GM13977 (cell line): Measurements from ENCODE around the gene FREM2.

Experiments used
- DNase-seq: peaks from one replicate; pipeline ENCODE4 v3.0.0; 2012; ENCODE audit warnings: low spot score
- in situ Hi-C: fragments of 300-500 bp; cut with MboI; formaldehyde crosslinking; loops from one replicate; pipeline ENCODE4 v1.12.0; 2022; ENCODE audit warnings: low sequenced_read_pairs, low pct_unique_long_range_greater_than_20kb, mixed read lengths, inconsistent platforms; ENCODE audit not compliant: unreplicated experiment
- TF ChIP-seq, protein P1 (sequence below): IDR thresholded peaks from 2 replicates; pipeline ENCODE4 v1.5.1; 2012; ENCODE audit warnings: mild to moderate bottlenecking, control low read depth; ENCODE audit not compliant: insufficient read depth; ENCODE audit errors: extremely low read depth, missing control alignments

The FREM2 gene

GRCh38 chr13:38899571-38899970 is 212.7 kb downstream of the FREM2 start:
- no peak for DNase-seq
- TF ChIP-seq, protein P1, sequence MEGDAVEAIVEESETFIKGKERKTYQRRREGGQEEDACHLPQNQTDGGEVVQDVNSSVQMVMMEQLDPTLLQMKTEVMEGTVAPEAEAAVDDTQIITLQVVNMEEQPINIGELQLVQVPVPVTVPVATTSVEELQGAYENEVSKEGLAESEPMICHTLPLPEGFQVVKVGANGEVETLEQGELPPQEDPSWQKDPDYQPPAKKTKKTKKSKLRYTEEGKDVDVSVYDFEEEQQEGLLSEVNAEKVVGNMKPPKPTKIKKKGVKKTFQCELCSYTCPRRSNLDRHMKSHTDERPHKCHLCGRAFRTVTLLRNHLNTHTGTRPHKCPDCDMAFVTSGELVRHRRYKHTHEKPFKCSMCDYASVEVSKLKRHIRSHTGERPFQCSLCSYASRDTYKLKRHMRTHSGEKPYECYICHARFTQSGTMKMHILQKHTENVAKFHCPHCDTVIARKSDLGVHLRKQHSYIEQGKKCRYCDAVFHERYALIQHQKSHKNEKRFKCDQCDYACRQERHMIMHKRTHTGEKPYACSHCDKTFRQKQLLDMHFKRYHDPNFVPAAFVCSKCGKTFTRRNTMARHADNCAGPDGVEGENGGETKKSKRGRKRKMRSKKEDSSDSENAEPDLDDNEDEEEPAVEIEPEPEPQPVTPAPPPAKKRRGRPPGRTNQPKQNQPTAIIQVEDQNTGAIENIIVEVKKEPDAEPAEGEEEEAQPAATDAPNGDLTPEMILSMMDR: no peak
- in situ Hi-C loops: no loop called here

- DNase-seq: no peak
- TF ChIP-seq, protein P1: no peak
- in situ Hi-C loops: no loop called here
Measured at GRCh38 chr13:38900188-38900587, 213.3 kb downstream of the FREM2 start.

DNA sequence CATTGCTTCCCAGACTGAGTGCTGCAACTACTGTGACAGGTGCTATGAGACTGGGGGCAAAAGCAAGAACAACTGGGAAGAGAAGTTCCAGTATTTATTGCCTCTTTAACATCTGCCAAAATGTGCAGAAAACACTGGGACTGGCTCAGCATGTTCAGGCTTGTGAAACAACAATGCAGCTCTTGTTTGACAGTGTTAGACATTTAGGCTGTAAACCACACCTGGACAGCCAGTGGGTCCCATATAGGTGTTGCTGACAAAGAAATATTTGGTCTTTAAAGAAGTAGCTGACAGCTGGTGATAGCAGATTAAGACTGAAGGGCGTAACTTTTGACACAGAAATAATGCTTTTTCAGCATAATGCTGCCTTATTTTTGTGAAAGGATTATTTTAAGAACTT is 215.7 kb downstream of the FREM2 start:
- no peak for DNase-seq
- TF ChIP-seq, protein P1: no peak

GRCh38 chr13:38905081-38905480 is 218.2 kb downstream of the FREM2 start:
- TF ChIP-seq, protein P1: no peak
- in situ Hi-C loops: no loop called here
- no peak for DNase-seq

More for the DNA sequence above, 215.7 kb downstream of the FREM2 start:
- in situ Hi-C loops: no loop called here

GRCh38 chr13:38905861-38906260 is 219.0 kb downstream of the FREM2 start:
- TF ChIP-seq, protein P1: no peak
- in situ Hi-C loops: no loop called here
- DNase-seq: no peak

DNA sequence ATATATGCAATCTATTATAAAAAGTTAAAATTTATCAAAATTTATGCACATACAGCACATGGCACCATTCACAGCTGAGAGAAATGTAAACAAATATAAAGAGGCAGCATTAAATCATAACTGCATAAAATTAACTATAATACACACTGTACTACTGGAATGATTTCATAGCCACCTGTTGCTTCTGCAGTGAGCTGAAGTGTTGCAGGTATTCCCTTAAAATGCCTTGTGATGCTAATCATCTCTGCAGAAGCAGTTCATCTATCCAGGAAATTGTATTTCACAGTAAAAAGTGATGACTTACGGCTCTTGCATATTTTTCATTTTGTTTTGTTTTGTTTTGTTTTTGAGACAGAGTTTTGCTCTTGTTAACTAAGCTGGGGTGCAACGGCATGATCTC is 221.7 kb downstream of the FREM2 start:
- in situ Hi-C loops: no loop called here
- no peak for DNase-seq
- TF ChIP-seq, protein P1: no peak

DNA sequence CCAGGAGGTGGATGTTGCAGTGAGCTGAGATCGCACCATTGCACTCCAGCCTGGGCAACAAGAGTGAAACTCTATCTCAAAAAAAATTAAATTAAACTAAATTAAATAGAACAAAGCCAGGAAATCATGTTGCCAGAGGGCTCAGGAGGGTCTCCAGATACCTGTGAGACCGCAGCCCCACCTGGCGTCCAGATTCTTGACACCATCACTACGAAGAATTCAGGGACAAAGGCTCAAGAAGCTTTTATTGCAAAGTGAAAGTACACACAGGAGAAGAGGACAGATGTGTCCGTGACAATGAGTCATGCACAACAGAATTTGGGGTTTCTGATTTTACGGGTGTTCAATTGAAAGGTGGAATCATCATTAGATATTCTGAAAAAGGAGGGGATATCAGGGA is 227.2 kb downstream of the FREM2 start:
- TF ChIP-seq, protein P1: no peak
- no peak for DNase-seq
- in situ Hi-C loops: no loop called here
